AG04449 (cell line): ENCODE measurements around the gene MDFIC2.
"Not testable (repeated sequence)": the region's sequence is repeated elsewhere in the genome, so short reads cannot be mapped to it uniquely, and the experiment has no call there.

ENCODE experiments used
- CTCF ChIA-PET: fragments of 350-600 bp; formaldehyde crosslinking; extraction: SDS; loops from one replicate; lab custom pipeline; 2021; ENCODE audit warnings: antibody characterized with exemption; lab: Yijun Ruan, JAX
- POLR2A ChIA-PET: fragments of 400-600, 350-600 bp; formaldehyde crosslinking; extraction: SDS; loops from one replicate; lab custom pipeline; 2020; ENCODE audit warnings: antibody characterized with exemption, inconsistent platforms; lab: Yijun Ruan, JAX
- DNase-seq: peaks from one replicate; pipeline ENCODE4 v3.0.0-alpha.2; 2010; ENCODE audit warnings: low read depth, low spot score
- H3K4me3 ChIP-seq: 2 replicates; pipeline ENCODE4 v1.5.1; 2011; ENCODE audit warnings: low read depth, mild to moderate bottlenecking, control low read depth, low read length
- TF ChIP-seq, protein P1 (sequence below): IDR thresholded peaks from one replicate; pipeline ENCODE4 v1.5.1; 2011; ENCODE audit warnings: mild to moderate bottlenecking, moderate library complexity, low read length, control low read depth, inconsistent platforms; ENCODE audit not compliant: insufficient read depth; ENCODE audit errors: missing control alignments

MDFIC2 gene

GRCh38 chr3:70291097-70291482 is 21.3 kb downstream of the MDFIC2 start:
- no peak overlapping the region for H3K4me3 ChIP-seq
- DNase-seq, result no peak
- ChIA-PET POLR2A (no interaction called here), CTCF (no interaction called here)
- TF ChIP-seq, protein P1, sequence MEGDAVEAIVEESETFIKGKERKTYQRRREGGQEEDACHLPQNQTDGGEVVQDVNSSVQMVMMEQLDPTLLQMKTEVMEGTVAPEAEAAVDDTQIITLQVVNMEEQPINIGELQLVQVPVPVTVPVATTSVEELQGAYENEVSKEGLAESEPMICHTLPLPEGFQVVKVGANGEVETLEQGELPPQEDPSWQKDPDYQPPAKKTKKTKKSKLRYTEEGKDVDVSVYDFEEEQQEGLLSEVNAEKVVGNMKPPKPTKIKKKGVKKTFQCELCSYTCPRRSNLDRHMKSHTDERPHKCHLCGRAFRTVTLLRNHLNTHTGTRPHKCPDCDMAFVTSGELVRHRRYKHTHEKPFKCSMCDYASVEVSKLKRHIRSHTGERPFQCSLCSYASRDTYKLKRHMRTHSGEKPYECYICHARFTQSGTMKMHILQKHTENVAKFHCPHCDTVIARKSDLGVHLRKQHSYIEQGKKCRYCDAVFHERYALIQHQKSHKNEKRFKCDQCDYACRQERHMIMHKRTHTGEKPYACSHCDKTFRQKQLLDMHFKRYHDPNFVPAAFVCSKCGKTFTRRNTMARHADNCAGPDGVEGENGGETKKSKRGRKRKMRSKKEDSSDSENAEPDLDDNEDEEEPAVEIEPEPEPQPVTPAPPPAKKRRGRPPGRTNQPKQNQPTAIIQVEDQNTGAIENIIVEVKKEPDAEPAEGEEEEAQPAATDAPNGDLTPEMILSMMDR, result no peak

DNA sequence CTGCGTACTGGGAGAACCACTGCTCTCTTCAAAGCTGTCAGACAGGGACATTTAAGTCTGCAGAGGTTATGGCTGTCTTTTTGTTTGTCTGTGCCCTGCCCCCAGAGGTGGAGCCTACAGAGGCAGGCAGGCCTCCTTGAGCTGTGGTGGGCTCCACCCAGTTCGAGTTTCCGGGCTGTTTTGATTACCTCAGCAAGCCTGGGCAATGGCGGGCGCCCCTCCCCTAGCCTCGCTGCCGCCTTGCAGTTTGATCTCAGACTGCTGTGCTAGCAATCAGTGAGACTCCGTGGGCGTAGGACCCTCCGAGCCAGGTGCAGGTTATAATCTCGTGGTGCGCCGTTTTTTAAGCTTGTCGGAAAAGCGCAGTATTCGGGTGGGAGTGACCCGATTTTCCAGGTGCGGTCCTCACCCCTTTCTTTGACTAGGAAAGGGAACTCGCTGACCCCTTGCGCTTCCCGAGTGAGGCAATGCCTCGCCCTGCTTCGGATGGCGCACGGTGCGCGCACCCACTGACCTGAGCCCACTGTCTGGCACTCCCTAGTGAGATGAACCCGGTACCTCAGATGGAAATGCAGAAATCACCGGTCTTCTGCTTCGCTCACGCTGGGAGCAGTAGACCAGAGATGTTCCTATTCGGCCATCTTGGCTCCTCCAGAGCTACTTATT is 21.9 kb downstream of the MDFIC2 start:
- H3K4me3 ChIP-seq, DNase-seq, POLR2A ChIA-PET, CTCF ChIA-PET: not testable (repeated sequence)

DNA sequence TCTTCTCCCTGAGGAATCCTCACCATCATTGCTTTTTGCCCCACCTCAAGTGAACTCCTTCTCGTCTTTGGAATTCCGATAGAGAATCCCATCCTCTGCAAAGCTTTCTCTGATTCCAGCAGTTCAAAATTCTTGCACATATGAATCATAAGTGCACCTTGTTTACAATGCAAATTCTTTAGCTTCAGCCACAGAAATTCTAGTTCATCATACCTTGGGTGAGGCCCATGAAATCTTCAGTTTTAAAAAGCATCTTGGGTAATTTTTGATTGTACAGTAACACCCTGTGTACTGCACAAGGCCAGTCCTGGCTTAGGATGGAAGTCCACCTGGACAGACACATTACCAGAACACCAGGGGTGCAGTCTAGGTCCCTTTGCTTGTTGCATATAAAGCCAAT is 30.8 kb downstream of the MDFIC2 start:
- CTCF ChIA-PET, result no interaction called here

GRCh38 chr3:70277304-70277703 is 35.1 kb downstream of the MDFIC2 start:
- ChIA-PET CTCF (no interaction called here), POLR2A (no interaction called here)
- DNase-seq, result no peak

More for the DNA sequence above, 30.8 kb downstream of the MDFIC2 start:
- TF ChIP-seq, protein P1, result no peak
- POLR2A ChIA-PET, result no interaction called here
- no peak for DNase-seq
- H3K4me3 ChIP-seq, result no peak overlapping the region

DNA sequence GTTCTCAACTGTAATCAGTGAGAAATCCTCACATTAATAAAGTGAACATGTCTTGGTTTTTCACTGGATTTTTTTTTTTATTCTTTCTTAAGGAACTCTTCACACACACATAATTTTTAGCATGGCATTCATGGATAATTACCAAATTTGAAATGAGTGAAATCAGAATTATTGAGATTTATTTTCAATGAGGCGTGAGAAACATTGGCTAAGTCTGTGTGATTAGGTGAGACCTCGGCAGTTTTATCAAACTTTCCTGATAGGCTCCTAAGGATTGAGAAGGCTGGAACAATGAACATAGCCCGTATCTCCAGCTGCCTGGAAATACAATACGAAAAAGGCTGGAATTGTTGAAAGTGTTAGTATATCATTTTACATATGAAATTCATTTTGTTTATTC is 35.5 kb downstream of the MDFIC2 start:
- ChIA-PET CTCF (no interaction called here), POLR2A (no interaction called here)
- no peak overlapping the region for H3K4me3 ChIP-seq
- DNase-seq, result no peak
- TF ChIP-seq, protein P1, result no peak

More at GRCh38 chr3:70277304-70277703, 35.1 kb downstream of the MDFIC2 start:
- TF ChIP-seq, protein P1, result no peak
- H3K4me3 ChIP-seq, result no peak overlapping the region

DNA sequence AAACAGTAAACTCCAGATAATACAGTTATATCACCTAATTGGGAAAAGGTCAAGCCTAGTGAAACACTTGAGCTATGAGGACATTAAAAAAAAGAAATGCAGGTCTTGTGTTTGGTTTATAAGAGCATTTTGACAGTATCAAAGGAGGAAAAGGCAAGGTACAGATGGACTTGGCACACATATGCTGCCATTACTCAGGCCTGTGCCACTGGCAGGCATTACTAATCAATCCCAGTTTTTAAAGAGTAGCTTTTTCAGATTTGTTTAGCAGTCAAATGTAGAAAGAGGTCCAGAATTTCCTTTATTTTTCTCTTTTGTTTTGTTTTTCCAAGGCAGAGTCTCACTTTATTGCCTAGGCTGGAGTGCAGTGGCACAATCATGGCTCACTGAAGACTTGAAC is 38.9 kb downstream of the MDFIC2 start:
- H3K4me3 ChIP-seq, result no peak overlapping the region
- TF ChIP-seq, protein P1, result no peak
- CTCF ChIA-PET, result no interaction called here
- DNase-seq, result no peak
- POLR2A ChIA-PET, result no interaction called here

GRCh38 chr3:70272798-70273197 is 39.6 kb downstream of the MDFIC2 start:
- CTCF ChIA-PET, result no interaction called here

More at GRCh38 chr3:70272798-70273197, 39.6 kb downstream of the MDFIC2 start:
- DNase-seq, result no peak
- TF ChIP-seq, protein P1, result no peak
- POLR2A ChIA-PET, result no interaction called here
- no peak overlapping the region for H3K4me3 ChIP-seq
